ENCODE data around the gene CINP. TPM values are rescaled to one million over a fixed set of nuclear protein-coding genes. Genes with fewer than 3 reads are reported as not detected.
"Not testable (repeated sequence)": the region's sequence is repeated elsewhere in the genome, so short reads cannot be mapped to it uniquely, and the experiment has no call there.

Gene CINP
- total RNA-seq, 4 donors from 2014 or later, result 20.0 to 39.8 (median 34.7) TPM

GRCh38 chr14:102316338-102316742 lies 46.4 kb downstream of the CINP start:
- no peak for ATAC-seq (ENCODE audit: low FRiP score)
- DNase-seq (ENCODE audit: low spot score), result no peak
- TF ChIP-seq, protein P1, sequence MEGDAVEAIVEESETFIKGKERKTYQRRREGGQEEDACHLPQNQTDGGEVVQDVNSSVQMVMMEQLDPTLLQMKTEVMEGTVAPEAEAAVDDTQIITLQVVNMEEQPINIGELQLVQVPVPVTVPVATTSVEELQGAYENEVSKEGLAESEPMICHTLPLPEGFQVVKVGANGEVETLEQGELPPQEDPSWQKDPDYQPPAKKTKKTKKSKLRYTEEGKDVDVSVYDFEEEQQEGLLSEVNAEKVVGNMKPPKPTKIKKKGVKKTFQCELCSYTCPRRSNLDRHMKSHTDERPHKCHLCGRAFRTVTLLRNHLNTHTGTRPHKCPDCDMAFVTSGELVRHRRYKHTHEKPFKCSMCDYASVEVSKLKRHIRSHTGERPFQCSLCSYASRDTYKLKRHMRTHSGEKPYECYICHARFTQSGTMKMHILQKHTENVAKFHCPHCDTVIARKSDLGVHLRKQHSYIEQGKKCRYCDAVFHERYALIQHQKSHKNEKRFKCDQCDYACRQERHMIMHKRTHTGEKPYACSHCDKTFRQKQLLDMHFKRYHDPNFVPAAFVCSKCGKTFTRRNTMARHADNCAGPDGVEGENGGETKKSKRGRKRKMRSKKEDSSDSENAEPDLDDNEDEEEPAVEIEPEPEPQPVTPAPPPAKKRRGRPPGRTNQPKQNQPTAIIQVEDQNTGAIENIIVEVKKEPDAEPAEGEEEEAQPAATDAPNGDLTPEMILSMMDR (IDR thresholded peaks at IDR 0.05), result no peak

GRCh38 chr14:102315121-102315520 lies 47.6 kb downstream of the CINP start:
- no peak for DNase-seq (ENCODE audit: low spot score)
- TF ChIP-seq, protein P1 (IDR thresholded peaks at IDR 0.05), result no peak
- ATAC-seq (ENCODE audit: low FRiP score), result no peak

GRCh38 chr14:102314242-102315011 lies 48.3 kb downstream of the CINP start:
- DNase-seq (ENCODE audit: low spot score) (peak; percentile 68), ATAC-seq (ENCODE audit: low FRiP score) (peak; percentile 78)
- TF ChIP-seq, protein P1 (IDR thresholded peaks at IDR 0.05), result peak in 1 of 3 donors; percentile 96

DNA sequence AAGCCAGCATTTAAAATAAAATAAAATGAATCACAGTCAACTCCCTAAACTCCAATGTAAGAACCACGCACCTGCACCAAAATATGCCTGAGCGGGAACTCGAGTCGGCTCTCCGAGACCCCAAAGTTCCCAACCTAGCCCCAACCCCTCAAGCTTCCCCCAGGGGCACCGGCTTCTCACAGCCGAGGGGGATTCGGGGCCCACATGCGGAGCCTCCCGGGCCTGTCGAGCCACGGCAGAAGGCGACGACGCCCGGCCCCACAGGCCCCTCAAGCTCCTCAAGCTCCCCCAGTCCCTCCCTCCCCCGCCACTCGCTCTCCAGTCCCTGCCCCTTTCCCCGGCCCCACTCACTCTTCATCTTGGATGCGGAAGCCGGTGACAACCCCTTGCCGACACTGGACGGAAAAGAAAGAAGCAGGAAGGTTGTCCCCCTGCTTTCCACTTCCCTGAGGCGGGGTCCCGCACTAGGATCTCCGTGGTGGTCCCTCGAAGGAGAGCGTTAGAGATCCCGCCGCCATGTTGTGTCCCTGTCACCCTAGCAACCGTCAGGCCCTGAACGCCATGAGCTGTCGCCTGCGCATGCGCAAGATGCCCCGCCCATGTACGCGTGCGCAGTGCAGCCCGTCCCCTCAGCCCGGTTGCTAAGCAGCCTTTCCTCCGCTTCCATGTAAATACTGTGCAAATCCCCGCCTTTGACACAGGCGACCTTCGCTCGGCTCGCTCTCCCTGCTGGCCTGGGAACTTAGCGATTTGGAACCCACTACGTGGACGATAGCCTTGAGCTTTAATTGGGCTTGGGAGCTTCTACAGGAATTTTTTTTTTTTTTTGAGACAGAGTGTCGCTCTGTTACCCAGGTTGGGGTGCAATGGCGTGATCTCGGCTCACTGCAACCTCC lies 57.8 kb downstream of the CINP start, which contains the start of gene MOK:
TSS of gene MOK (minus strand) at position 554 of the 896 bp plus-strand sequence. CDS start at position 358, 196 bp downstream.
- peak; percentile 88 for DNase-seq (ENCODE audit: low spot score)
- peak; percentile 99 for ATAC-seq (ENCODE audit: low FRiP score)
- TF ChIP-seq, protein P1 (IDR thresholded peaks at IDR 0.05), result no peak

GRCh38 chr14:102303664-102304063 lies 59.0 kb downstream of the CINP start:
- ATAC-seq (ENCODE audit: low FRiP score) (no peak), DNase-seq (ENCODE audit: low spot score) (no peak)
- TF ChIP-seq, protein P1 (IDR thresholded peaks at IDR 0.05), result no peak

DNA sequence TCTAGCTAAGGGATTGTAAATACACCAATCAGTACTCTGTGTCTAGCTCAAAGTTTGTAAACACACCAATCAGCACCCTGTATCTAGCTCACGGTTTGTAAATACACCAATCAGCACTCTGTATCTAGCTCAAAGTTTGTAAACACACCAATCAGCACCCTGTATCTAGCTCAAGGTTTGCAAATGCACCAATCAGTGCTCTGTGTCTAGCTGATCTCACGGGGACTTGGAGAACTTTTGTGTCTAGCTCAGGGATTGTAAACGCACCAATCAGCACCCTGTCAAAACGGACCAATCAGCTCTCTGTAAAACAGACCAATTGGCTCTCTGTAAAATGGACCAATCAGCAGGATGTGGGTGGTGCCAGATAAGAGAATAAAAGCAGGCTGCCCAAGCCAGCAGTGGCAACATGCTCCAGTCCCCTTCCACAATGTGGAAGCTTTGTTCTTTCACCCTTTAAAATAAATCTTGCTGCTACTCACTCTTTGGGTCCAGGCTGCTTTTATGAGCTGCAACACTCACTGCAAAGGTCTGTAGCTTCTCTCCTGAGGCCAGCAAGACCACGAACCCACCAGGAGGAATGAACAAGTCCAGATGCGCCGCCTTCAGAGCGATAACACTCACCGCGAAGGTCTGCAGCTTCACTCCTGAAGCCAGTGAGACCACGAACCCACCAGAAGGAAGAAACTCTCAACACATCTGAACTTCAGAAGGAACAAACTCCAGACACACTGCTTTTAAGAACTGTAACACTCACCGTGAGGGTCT lies 64.2 kb downstream of the CINP start:
- DNase-seq (ENCODE audit: low spot score); ATAC-seq (ENCODE audit: low FRiP score): not testable (repeated sequence)

Other genes starting within 250 kb of the CINP start
- gene WDR20, start 223.0 kb downstream of the CINP start, total RNA-seq, result 10 to 100 TPM; 20.2 to 26.4 (median 22.0) TPM
- 10 to 100 TPM; 11.6 to 21.9 (median 12.6) TPM for gene MOK, start 57.7 kb downstream of the CINP start, total RNA-seq
- 10 to 100 TPM in 1 of 4 donors, 1 to 10 TPM in 3; 3.8 to 12.6 (median 8.1) TPM for gene ZNF839, start 43.1 kb downstream of the CINP start, total RNA-seq
- gene TECPR2, start 51 bp upstream of the CINP start, total RNA-seq, result 10 to 100 TPM; 12.7 to 46.0 (median 17.9) TPM
- gene ANKRD9, start 146.9 kb upstream of the CINP start, total RNA-seq, result 10 to 100 TPM; 15.1 to 25.9 (median 23.9) TPM
- 10 to 100 TPM; 12.6 to 20.9 (median 15.7) TPM for gene RCOR1, start 229.8 kb upstream of the CINP start, total RNA-seq